Common myeloid progenitor, CD34-positive (primary cell): Measurements from ENCODE around the gene CUEDC1.
"Not testable (repeated sequence)": the region's sequence is repeated elsewhere in the genome, so short reads cannot be mapped to it uniquely, and the experiment has no call there.

Experiments used
- CTCF ChIA-PET: fragments of 350-600 bp; sonication (Branson Sonifier 250); formaldehyde crosslinking; loops from one replicate; lab custom pipeline; 2021; ENCODE audit warnings: antibody characterized with exemption; lab: Charles Lee
- POLR2A ChIA-PET: fragments of 350-600 bp; sonication (Branson Sonifier 250); formaldehyde crosslinking; loops from one replicate; lab custom pipeline; 2021; ENCODE audit warnings: antibody characterized with exemption; lab: Charles Lee
- DNase-seq, 3 donors: peaks; one replicate each; pipeline versions ENCODE4 v3.0.0 to v3.0.0-alpha.2; 2013
- H3K27ac ChIP-seq, 2 experiments: 1 replicate in 1 of 2; 2 replicates in 1 of 2; pipeline ENCODE4 v1.7.0; 2013; ENCODE audit warnings: inconsistent platforms in 2 of 2, low read length in 2 of 2, mild to moderate bottlenecking in 2 of 2, low read depth in 1 of 2, moderate library complexity in 1 of 2; ENCODE audit not compliant: severe bottlenecking in 2 of 2, insufficient read depth in 1 of 2, poor library complexity in 1 of 2
- H3K27me3 ChIP-seq, 5 experiments: replicated peaks in 2 of 5; 1 replicate in 3 of 5; 2 replicates in 2 of 5; pipeline versions ENCODE4 v1.6.1 to v1.7.0; 2013; ENCODE audit warnings: low read length in 4 of 5, mild to moderate bottlenecking in 2 of 5, moderate library complexity in 2 of 5, inconsistent platforms in 1 of 5; ENCODE audit not compliant: insufficient read depth in 5 of 5, control insufficient read depth in 4 of 5
- H3K36me3 ChIP-seq, 4 experiments: 1 replicate in 2 of 4; 2 replicates in 2 of 4; pipeline versions ENCODE4 v1.6.1 to v1.7.0; 2013; ENCODE audit warnings: low read length in 3 of 4, control low read depth in 1 of 4, mild to moderate bottlenecking in 1 of 4; ENCODE audit not compliant: control insufficient read depth in 4 of 4, insufficient read depth in 4 of 4
- H3K4me1 ChIP-seq, 4 experiments: 1 replicate in 3 of 4; 2 replicates in 1 of 4; pipeline versions ENCODE4 v1.6.1 to v1.7.1; 2013; ENCODE audit warnings: low read length in 3 of 4, mild to moderate bottlenecking in 3 of 4, control low read depth in 1 of 4, inconsistent platforms in 1 of 4, moderate library complexity in 1 of 4; ENCODE audit not compliant: control insufficient read depth in 4 of 4, insufficient read depth in 4 of 4; ENCODE audit errors: control extremely low read depth in 1 of 4
- H3K4me3 ChIP-seq, 7 experiments: 1 replicate in 4 of 7; 2 replicates in 3 of 7; pipeline versions ENCODE4 v1.5.1 to v1.7.0; 2013; ENCODE audit warnings: mild to moderate bottlenecking in 7 of 7, low read length in 6 of 7, moderate library complexity in 6 of 7, inconsistent platforms in 2 of 7, low read depth in 2 of 7, control low read depth in 1 of 7; ENCODE audit not compliant: insufficient read depth in 4 of 7, control insufficient read depth in 1 of 7; ENCODE audit errors: extremely low read depth in 1 of 7
- H3K9me3 ChIP-seq, 5 experiments: 1 replicate in 4 of 5; 2 replicates in 1 of 5; pipeline versions ENCODE4 v1.6.1 to v1.7.1; 2013; ENCODE audit warnings: low read length in 4 of 5, mild to moderate bottlenecking in 2 of 5, inconsistent platforms in 1 of 5, low read depth in 1 of 5, moderate library complexity in 1 of 5; ENCODE audit not compliant: control insufficient read depth in 4 of 5, insufficient read depth in 2 of 5; ENCODE audit errors: control extremely low read depth in 1 of 5
- WGBS: methylation state at CpG from one replicate; pipeline ENCODE4 v1.1.5; 2013; ENCODE audit not compliant: insufficient coverage; 5-methylcytosine and 5-hydroxymethylcytosine counted together

Gene CUEDC1

DNA sequence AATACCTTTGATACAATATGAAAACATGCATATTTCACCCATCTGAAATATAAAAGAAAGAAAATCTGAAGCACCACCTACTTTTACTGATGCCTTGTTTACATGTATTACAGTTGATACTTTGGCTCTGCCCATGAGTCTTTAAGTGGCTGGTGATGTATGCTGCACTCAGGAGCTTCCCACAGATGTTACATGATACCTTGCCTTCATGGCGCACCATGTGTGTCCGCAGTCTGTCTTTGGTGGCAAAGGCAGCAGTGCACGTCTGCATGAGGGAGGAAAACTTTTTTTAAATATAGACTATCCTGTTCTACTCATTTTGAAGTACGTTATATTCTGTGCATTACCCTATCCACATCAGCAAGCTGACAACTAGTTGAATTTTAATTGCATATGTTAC, 25.3 kb upstream of the CUEDC1 start:
- POLR2A ChIA-PET = no interaction called here
- Histone ChIP-seq H3K4me3 (no peak overlapping the region), H3K9me3 (no peaks in the 10 kb centered on the region), H3K27me3 (no peaks in the 10 kb centered on the region), H3K36me3 (peaks cover 20 to 72% (median 48%) of the 10 kb centered on the region in 4 experiments), H3K4me1 (peaks cover 6 to 16% (median 9%) of the 10 kb centered on the region in 4 experiments), H3K27ac (no peak overlapping the region)
- WGBS = no CpG with 5 or more reads among the region's 4 CpGs
- CTCF ChIA-PET = interaction anchor here (0.7 to 2.9 kb wide), 9 partner anchors 13 to 128 kb away, joined by 3 to 14 read pairs (median 3); no protein-coding TSS in a partner anchor
- no peak for DNase-seq

GRCh38 chr17:57979076-57979475, 23.9 kb upstream of the CUEDC1 start:
- Histone ChIP-seq H3K27ac (no peak overlapping the region), H3K4me1 (peaks cover 0 to 5% (median 3%) of the 10 kb centered on the region in 4 experiments), H3K9me3 (no peaks in the 10 kb centered on the region), H3K4me3 (no peak overlapping the region), H3K27me3 (no peaks in the 10 kb centered on the region), H3K36me3 (peaks cover 27 to 85% (median 58%) of the 10 kb centered on the region in 4 experiments)
- 100% methylated on average over 1 of the region's 1 CpG for WGBS
- POLR2A ChIA-PET = interaction anchor here (0.6 to 0.7 kb wide), 2 partner anchors 36 to 105 kb away, joined by 3 to 4 read pairs; no protein-coding TSS in a partner anchor
- CTCF ChIA-PET = interaction anchor here (1.2 kb wide), 1 partner anchor 111 kb away, joined by 3 read pairs; no protein-coding TSS in a partner anchor
- DNase-seq = no peak

GRCh38 chr17:57976594-57976993, 21.4 kb upstream of the CUEDC1 start:
- no peak for DNase-seq
- Histone ChIP-seq H3K4me1 (peaks cover 0 to 8% (median 6%) of the 10 kb centered on the region in 4 experiments), H3K27ac (no peak overlapping the region), H3K27me3 (no peaks in the 10 kb centered on the region), H3K9me3 (no peaks in the 10 kb centered on the region), H3K36me3 (peaks cover 25 to 82% (median 45%) of the 10 kb centered on the region in 4 experiments), H3K4me3 (no peak overlapping the region)
- ChIA-PET CTCF (interaction anchor here (1.0 to 2.1 kb wide), 6 partner anchors 9 to 118 kb away, joined by 3 to 13 read pairs (median 4); partner anchors contain the start of gene CUEDC1), POLR2A (no interaction called here)
- 100% methylated on average over 1 of the region's 3 CpGs for WGBS

DNA sequence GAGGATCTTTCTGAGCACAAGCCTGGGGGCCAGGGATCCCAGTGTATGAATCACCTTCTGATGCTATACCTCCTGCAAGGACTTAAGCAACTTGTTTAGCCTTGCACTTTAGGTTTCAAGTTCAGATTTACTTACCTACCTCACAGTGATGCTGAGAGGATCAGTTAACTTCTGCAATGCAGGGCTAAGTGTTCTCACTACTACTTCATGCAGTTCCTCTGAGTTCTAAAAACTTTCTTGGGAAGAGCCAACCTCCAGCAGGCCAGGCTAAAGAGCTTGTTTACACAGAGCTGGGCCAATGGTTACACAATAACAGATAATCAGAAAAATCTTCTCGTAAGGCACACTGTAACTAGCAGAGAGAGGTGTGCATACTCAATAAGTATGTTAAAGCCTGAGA, 19.8 kb upstream of the CUEDC1 start:
- Histone ChIP-seq H3K27me3 (no peaks in the 10 kb centered on the region), H3K9me3 (no peaks in the 10 kb centered on the region), H3K4me3 (no peak overlapping the region), H3K27ac (no peak overlapping the region), H3K4me1 (peaks cover 0 to 15% (median 8%) of the 10 kb centered on the region in 4 experiments), H3K36me3 (peaks cover 22 to 69% (median 43%) of the 10 kb centered on the region in 4 experiments)
- ChIA-PET CTCF (interaction anchor here (1.1 to 1.8 kb wide), 2 partner anchors 11 kb away, joined by 3 to 6 read pairs; no protein-coding TSS in a partner anchor), POLR2A (no interaction called here)
- DNase-seq = no peak
- WGBS = no CpG with 5 or more reads among the region's 1 CpG

- H3K4me1 ChIP-seq = peaks cover 0 to 15% (median 8%) of the 10 kb centered on the region in 4 experiments
- H3K27ac ChIP-seq, H3K4me3 ChIP-seq, H3K9me3 ChIP-seq, DNase-seq, H3K27me3 ChIP-seq: not testable (repeated sequence)
- ChIA-PET POLR2A (interaction anchor here (0.9 to 1.3 kb wide), 2 partner anchors 20 to 26 kb away, joined by 3 read pairs; no protein-coding TSS in a partner anchor), CTCF (interaction anchor here (1.0 to 1.8 kb wide), 3 partner anchors 10 to 12 kb away, joined by 3 to 6 read pairs (median 3); no protein-coding TSS in a partner anchor)
- peaks cover 20 to 61% (median 41%) of the 10 kb centered on the region in 4 experiments for H3K36me3 ChIP-seq
- WGBS = 100% methylated on average over 2 of the region's 4 CpGs
Measured at GRCh38 chr17:57974053-57974824, 19.0 kb upstream of the CUEDC1 start.

DNA sequence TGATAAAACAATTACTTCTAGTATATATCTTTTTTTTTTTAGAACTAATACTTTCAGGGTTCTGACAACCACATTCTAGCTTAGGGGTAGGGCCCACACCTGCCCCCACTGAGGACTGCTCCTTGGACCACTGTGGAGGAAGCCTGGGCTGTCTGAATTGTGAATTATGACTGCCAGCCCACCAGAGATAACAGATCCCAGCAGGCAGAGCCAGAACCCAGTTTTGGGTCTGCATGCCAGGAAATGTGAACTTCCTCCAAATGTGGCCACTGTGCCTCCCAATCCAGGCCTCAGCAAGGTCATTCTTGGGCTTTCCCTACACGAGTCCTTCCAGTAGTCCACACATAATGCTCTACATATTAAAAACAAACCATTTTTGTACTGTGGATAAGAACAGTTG, 16.9 kb upstream of the CUEDC1 start:
- WGBS = no CpG with 5 or more reads among the region's 1 CpG
- H3K36me3 ChIP-seq = peaks cover 13 to 41% (median 29%) of the 10 kb centered on the region in 4 experiments
- H3K4me3 ChIP-seq = peak overlapping the region in 2 of 7 experiments; percentile 8 to 10
- no peaks in the 10 kb centered on the region for H3K9me3 ChIP-seq
- ChIA-PET CTCF (interaction anchor here (1.1 to 2.2 kb wide), 6 partner anchors 9 to 97 kb away, joined by 3 to 8 read pairs (median 3); partner anchors contain the start of gene CUEDC1), POLR2A (interaction anchor here (1.1 to 1.6 kb wide), 2 partner anchors 32 to 103 kb away, joined by 3 read pairs; no protein-coding TSS in a partner anchor)
- peaks cover 0 to 15% (median 8%) of the 10 kb centered on the region in 4 experiments for H3K4me1 ChIP-seq
- H3K27ac ChIP-seq = peak overlapping the region in 1 of 2 experiments; percentile 34
- DNase-seq = peak in 1 of 3 donors; percentile 41
- H3K27me3 ChIP-seq = no peaks in the 10 kb centered on the region
